ENCODE results near the gene TECPR1.

DNA sequence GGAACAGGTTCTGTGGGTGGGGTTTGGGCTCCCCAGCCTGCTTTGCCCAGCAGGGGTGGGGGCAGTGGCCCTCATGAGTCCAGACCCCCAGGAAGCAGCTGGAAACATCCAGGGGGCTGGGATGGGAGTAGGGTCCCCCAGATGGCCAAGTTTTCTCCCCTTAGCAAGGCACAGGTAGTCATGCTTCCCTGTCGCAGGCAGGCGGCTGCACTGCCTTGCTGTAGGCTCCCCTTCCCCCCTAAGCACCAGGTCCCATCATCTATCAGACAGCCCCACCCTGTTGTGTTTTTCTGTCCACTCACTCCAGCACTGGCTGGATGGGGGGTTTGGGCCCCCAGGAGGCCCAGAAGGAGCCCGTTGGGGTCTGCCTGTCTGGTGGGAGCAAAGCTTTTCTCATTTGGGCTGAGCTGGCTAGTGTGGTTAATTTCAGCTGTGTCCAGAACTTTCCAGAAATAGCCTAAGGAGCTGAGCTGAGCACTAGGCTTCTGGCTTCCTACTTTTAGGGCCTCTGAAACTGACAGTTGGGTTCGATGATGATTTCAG lies 37.4 kb upstream of the TECPR1 start:
- TF ChIP-seq CTCF (IDR thresholded peaks at IDR 0.05) (no peak), POLR2A (IDR thresholded peaks at IDR 0.05) (no peak)
